DOHH2 (cell line): ENCODE data around the gene ESYT2.

Experiments used
- EZH2phosphoT487 ChIP-seq: fragments of 200-600 bp; sonication (generic); IDR thresholded peaks from 2 replicates; pipeline ENCODE4 v1.6.1; 2017; ENCODE audit warnings: borderline replicate concordance, mild to moderate bottlenecking, antibody characterized with exemption, low read length, moderate library complexity, mixed read lengths
- TF ChIP-seq, protein P1 (sequence below): fragments of 200-600 bp; sonication (generic); IDR thresholded peaks from one replicate; pipeline ENCODE4 v1.5.1; 2014; ENCODE audit warnings: antibody characterized with exemption, mild to moderate bottlenecking, low read depth, low read length; ENCODE audit not compliant: poor library complexity, severe bottlenecking

DNA sequence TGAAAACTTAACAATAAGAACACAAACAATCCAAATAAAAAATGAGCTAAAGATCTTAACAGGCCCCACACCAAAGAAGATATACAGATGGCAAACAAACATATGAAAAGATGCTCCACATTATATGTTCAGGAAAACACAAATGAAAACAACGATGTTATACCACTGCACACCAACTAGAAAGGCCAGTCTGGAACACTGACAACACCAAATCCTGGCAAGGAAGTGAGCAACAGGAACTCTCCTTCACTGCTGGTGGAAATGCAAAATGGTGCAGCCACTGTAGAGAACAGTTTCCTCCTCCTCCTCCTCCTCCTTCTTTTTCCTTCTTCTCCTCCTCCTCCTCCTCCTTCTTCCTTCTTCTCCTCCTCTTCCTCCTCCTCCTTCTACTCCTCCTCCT is 112.5 kb downstream of the ESYT2 start:
- TF ChIP-seq, protein P1, sequence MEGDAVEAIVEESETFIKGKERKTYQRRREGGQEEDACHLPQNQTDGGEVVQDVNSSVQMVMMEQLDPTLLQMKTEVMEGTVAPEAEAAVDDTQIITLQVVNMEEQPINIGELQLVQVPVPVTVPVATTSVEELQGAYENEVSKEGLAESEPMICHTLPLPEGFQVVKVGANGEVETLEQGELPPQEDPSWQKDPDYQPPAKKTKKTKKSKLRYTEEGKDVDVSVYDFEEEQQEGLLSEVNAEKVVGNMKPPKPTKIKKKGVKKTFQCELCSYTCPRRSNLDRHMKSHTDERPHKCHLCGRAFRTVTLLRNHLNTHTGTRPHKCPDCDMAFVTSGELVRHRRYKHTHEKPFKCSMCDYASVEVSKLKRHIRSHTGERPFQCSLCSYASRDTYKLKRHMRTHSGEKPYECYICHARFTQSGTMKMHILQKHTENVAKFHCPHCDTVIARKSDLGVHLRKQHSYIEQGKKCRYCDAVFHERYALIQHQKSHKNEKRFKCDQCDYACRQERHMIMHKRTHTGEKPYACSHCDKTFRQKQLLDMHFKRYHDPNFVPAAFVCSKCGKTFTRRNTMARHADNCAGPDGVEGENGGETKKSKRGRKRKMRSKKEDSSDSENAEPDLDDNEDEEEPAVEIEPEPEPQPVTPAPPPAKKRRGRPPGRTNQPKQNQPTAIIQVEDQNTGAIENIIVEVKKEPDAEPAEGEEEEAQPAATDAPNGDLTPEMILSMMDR: no peak
- no peak for TF ChIP-seq EZH2phosphoT487
